ENCODE results near the gene SFTPD.

GRCh38 chr10:79947083-79947415 is 1.9 kb downstream of the SFTPD start:
- TF ChIP-seq CTCF (IDR thresholded peaks at IDR 0.05) (no peak), TAF1 (IDR thresholded peaks at IDR 0.05; ENCODE audit: borderline replicate concordance, low read depth, low read length) (no peak), YY1 (IDR thresholded peaks at IDR 0.05; ENCODE audit: low read depth) (no peak), GATA2 (CRISPR knock-in tag; IDR thresholded peaks at IDR 0.05) (no peak), USF2 (IDR thresholded peaks at IDR 0.05; ENCODE audit: borderline replicate concordance, low read depth, low read length) (no peak), POLR2AphosphoS5 (IDR thresholded peaks at IDR 0.05; ENCODE audit: low read depth, low read length) (no peak), JUND (IDR thresholded peaks at IDR 0.05) (no peak)
